ENCODE data around the gene ARF3.

The ARF3 gene

DNA sequence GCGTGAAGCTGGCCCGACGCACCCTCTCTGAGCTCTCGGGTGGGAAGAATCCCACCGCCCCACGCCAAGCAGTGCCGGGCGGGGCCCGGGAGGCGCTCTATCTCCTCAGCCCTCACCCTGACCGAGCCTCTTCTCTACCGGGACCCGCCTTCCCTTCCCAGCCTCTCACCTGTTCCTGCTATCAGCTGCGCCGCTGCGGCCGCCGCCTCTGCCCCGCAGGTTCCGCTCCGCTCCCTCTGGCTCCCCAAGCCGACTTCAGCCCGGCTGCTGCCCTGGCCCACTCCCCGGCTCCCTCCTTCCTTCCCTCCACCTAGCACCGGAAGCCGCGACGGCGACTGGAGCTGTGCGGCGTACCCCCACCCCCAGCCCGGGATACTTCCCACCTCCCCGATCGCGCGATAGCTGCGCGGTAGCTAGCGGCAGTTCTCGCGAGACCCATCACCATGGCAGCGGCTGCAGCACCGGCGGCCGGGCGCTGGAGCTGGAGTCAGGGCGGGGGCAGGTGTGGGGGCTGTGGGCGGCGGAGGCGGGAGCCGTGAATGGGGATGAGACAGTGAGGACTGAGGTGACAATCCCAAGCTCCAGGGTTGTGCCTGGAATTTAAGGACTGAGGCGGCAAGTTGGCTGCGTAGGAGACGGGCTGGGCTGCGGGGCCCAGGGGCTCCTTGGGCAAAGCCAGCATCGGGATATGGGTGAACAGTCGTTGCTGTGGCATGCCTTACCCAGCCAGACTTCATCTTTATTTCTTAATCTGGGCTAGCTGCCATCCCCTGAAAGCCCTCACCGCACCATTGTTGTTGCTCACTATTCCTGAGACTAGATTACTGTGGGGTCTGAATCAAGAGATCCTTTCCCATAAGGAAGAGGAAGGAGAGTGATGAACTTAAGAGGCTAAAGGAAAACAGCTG, at the start of gene ARF3:
Gene ARF3 (minus strand): TSS at position 347 of the 908 bp plus-strand sequence. CDS start 16,392 bp downstream, outside the sequence.
- peak; percentile 16 to 87 (median 74) for DNase-seq

DNA sequence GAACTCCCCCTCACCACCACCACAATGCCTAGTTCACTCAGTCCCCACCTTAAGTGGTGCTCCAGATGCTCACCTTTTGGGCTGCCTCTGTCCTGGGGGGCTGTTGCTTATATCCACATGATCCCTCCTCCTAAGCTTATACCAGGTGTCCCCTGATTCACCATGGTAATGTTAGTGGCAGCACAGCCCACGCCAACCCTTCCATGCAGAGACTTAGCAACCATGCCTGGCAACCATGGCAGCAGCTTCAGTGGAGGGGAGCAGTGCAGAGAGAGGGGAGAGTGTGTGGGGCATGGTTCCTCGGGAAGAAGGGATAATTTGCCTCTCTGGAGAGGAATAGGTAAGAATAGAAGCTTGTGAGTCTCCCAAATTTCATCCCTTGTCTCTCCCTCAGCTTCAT, 43.1 kb upstream of the ARF3 start:
- DNase-seq = no peak

DNA sequence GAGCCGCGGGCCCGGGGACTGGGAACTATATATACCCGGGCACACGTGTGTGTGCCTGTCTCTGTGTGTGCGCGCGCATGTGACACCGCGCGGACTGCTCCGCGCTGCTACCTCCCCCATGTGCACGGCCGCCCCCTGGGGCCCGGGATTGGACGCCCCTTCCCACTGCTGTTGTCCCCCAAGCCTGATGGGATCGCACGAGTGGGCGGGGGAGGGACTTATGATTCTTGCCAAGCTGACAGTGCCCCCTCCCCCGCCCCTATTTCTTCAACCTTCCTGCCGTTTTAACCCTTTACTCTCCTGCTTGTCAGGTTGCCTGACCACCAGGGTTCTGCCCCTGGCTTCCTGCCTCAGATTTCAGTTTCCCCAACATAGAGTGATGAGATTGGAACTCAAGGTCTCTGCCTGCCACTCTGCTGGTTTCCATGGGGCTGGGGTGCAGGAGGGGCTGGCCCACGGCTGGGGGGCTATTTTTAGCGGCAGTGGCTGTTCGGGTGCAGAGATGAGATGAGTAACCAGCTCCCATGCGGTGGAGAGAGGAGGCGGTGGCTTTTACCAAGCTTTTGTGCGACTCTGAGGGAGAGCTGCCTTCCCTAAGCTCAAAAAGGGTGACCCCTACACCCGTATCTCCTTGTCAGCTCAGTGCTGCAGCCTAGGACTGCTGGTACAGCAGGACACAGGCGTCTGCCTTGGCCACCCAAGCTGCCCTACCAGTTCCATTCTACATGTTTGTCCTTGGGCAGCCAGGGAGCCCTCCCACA, 42.3 kb upstream of the ARF3 start, which contains the start of gene DDN:
Gene DDN (minus strand): TSS at position 5 of the 761 bp plus-strand sequence. CDS start 88 bp downstream, outside the sequence.
- DNase-seq = no peak

DNA sequence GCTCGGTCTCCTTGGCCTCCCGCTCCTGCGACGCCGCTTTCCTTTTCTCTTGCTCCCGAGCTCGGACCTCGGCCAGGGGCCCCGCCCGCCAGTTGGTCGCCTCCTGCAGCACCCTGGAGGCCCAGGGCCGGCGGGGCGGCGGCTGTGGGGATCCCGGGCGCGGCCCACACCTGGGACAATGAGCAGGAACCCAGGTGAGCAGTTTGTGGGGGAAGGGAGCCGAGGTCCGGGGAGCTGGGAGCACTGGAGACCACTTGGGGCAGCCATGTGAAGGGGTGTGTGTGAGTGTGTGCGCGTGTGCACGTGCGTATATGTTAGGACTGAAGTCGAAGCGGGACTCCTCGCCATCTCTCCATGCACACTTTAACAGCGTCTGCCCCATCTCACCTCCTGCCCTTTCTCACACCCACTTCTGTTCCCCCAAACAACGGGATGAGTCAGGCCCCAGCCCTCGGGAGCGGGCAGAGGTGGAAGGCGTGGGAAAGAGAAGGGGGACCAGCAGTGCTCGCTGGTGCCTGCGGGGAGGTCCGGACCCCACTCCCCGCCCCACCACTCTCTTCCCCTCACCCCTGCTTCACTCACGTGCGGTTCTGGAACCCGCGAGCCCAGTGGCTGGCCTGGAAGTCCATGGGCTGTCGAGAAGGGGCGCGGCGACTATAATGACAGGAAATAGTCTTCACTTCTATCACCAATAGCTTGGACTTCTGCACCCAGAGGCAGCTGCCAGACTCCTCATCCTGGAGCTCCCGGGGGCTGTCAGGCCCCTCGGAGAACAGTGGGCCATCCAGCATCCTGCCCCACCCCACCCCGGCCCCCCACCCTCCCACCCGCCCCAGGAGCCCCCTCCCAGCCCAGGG, 41.4 kb upstream of the ARF3 start:
- no peak for DNase-seq

DNA sequence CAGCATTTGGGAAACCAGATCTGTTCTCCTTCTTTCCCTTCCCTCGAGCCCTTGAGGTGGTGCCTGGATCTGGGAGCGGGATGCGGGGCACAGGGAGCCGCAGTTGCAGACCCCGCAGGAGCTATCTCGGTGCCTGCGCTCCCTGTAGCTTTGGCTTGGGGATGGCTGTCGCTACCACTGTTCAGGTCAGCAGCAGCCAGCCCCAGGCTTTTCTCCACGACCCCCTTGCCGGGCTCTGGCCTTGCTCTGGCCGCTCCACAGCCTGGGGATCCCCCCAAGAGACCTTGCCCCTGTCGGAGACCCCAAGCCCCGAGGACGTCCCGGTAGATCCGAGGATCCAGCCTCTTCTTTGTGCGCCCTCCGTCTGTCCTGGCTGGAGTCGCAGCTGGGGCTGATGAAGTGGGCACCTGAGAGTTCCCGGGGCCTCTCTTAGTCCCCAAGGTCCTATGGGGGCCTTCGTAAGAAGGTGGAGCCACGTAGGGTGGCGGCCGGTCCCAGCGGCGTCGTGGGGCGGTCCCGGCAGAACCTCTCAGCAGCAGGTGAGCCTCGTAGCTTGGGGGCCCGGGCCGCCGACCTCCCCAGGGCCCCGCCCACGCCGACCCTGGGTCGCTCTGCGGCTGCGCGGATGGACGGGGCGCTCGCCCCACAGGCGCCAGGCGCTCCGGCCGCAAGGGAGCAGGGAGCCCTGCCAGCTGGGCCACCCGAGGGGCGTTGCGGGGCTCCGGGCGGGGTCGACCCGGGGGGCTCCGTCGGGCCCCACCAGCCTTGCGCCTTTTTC, 40.6 kb upstream of the ARF3 start:
- no peak for DNase-seq

DNA sequence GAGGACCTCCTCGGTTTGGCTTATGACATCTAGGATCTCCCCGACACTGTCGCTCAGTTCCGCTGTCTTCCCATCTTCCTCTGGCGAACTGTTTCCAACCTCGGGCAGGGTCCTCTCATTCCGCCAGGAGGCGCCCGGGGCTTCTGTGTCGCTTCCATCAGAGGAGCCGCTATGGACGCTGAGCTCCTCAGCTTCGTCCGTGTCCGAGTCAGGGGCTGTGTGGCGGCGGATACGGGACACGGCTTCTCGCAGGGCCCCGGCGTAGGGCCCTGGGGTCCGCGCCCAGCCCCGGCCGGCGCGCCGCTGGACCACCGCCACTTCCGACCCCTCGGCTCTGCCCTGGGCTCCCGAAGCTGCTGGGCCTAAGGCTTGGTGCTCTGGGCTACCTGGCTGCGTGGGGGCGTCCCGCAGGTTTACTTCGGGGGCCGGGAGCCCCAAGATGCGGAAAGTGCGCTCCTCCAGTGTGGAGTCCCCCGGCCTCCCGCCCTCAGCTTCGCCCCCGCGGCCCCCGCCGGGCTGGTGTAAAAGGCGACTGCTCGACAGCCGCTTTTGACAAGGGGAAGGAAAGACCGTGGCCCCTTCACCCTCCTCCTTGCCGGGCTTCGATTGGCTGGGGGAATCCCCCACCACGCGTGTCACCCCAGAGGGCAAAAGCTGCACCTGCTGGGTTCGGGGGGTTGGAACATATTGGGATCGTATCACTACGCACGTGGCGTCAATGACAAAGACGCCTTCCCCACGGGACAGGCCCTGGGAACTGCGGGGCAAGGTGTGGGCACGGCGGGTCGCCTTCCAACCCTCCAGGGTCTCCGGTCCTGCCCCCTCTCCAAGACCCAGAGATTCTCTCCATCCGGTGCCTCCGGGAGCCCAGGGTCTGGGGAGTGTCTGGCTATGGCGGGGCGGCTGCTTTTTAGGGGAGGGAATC, 39.8 kb upstream of the ARF3 start:
- DNase-seq = peak in 9 of 14 donors; percentile 20 to 44 (median 38)

DNA sequence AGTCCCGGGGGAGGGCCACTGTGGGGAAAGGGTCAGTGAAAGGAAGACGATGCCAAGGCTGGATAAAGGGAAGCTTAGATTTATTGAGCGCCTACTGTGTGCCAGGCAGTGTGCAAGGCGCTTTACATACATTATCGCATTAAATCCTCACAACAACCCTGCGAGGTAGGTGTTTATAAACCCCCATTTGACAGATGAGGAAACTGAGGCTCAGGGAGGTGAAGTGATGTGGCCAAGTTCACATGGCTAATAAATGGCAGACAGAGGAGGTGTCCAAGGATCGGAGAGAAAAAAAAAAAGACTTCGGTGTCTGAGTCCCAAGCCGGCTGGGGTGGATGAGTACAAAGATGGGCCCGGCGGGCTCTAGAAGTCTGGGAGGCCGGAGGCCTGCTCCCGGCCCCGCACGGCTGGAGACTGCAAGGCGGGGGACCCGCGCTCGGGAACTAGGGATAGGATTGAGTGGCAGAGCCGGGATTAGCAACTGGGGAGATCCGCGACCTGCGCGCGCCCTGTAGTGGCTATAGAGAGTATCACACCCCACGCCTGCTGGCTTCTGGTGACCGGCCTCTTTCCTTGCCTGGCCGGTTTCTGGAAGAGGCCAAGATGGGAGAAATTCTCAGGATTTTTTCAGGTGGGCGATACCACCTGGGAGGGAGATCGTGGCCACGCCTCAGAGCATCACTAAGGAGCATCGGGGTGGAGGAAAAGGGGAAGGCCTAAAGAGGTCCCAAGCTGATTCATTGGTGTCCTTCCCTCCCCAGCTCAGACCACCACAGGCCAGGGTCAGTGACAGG, 38.0 kb upstream of the ARF3 start:
- DNase-seq = peak in 11 of 14 donors; percentile 26 to 70 (median 45)

DNA sequence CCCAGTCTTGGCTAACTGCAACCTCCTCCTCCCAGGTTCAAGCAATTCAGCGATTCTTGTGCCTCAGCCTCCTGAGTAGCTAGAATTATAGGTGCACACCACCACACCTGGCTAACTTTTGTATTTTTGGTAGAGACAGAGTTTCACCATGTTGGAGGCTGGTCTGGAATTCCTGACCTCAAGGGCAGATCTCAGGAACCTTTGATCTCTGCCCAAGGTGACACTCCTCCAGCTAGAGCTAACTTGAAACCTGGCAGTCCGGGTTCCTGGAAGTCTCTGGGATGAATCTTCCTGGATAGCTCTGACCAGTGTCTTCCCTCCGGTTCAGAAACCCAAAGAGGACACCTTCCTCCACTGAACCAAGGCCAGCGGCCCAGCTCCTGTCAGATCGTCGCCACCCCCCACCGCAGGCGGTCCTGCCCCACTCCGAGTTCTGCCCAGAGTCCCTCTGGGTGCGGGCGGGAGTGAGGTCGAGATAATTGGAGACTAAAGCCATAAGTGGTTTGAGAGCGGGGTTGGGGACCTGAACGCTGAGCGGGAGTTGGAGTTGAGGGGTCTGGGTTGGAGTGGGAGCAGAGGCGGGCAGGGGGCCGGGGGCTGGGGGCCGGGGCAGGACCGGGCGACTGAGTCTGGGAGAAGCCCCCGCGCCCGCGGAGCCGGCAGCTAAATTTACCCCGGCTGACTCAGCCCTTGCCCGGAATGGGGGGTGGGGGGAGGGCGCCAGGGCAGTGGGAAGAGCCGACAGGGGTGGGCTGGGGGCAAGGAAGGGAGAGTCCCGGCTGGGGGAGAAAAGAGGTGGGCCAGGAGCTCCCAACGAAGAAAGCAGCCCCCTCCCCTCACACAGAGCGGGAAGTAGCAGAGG, 37.2 kb upstream of the ARF3 start:
- DNase-seq = no peak

DNA sequence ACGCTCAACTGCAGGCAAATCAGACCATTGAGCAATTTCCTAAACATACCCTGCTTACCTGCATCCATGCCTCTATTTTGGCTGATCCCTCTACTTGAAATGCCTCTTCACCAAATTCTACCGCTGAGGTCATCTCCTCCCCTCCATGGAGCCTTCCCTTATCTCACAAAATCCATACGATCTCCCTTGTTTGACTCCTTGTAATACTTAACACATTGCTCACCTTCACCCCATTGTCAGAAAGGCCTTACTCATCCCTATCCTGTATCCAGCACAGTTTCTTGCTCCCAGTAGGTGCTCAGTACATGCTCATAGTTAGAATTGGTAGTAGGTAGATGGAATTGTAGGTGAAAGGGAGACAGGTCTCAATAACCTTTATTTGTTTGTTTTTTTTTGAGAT, 36.5 kb upstream of the ARF3 start:
- no peak for DNase-seq

DNA sequence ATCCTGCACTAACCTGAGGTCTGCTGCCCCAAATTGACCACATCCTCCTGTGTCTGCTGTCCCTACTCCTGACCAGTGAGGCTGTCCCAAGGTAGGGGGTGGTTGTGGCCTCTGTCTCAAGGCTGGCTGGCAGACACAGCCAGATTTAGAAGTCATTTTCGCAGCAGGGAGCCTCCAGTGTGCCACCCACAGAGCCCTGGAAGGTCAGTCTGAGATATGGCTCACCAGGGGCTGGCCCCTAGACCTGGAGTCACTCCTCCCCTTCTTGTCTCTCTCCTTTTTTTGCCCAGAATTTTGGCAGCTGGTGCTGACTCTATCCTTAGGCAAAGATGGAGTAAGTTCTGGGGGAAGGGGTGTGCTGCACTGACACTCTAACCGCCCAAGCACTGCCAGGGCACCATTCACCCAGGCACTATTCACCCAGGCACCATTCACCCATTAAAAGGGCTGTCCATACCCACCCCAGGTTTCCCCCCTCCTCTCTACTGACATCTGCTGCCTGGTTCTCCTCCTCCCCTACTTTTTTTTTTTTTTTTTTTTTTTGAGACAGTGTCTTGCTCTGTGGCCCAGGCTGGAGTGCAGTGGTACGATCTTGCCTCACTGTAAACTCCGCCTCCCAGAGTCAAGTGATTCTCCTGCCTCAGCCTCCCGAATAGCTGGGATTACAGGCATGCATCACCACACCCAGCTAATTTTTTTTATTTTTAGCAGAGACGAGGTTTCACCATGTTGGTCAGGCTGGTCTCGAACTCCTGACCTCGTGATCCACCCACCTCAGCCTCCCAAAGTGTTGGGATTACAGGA, 34.2 kb upstream of the ARF3 start:
- DNase-seq = no peak

DNA sequence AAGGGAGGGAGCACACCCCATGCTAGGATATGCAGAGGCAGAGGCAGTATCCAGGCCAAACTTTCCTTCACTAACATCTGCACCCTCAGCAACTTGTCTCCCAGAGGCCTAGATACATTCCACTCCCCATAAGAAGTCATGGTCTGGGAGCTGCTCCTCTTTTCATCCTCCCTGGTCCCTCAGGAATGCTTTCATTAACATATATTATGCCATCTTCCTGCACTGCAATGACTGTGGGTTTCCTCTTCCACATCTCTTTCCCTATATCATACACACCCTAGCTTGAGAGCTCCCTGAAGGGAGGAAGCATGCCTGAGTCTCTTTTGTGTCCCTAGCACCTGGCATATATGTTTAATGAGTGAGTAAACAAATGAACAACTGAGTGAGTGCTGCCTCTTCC, 33.3 kb upstream of the ARF3 start:
- DNase-seq = no peak

DNA sequence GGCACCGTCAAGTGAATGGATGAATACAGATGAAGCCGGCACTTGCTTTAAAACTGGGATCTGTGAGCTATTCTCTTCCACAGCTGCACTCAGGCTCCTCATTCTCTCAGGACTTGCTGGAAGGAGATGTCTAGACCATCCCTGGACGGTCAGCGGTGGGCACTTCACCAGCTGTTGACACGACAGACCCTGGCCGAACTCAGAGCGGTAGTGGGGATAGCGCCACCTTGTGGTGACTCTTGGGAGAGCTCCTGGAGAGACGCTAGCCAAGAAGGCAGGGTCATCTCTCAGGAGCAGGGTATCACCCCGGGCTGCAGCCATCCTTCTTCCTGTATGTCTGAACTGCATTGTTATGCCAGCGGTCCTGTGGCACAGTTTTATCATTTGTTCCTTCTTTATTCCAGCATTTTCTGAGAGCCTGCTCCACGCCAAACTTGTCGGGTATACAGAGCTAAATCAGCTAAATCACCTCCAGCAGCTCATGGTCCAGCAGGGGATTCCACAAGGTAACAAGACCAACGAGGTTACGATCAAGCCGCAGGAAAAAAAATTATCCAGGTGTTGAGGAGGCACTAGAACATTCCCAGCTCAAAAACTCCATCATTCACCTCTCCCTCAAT, 30.9 kb upstream of the ARF3 start:
- DNase-seq = peak in 6 of 14 donors; percentile 10 to 48 (median 26)

DNA sequence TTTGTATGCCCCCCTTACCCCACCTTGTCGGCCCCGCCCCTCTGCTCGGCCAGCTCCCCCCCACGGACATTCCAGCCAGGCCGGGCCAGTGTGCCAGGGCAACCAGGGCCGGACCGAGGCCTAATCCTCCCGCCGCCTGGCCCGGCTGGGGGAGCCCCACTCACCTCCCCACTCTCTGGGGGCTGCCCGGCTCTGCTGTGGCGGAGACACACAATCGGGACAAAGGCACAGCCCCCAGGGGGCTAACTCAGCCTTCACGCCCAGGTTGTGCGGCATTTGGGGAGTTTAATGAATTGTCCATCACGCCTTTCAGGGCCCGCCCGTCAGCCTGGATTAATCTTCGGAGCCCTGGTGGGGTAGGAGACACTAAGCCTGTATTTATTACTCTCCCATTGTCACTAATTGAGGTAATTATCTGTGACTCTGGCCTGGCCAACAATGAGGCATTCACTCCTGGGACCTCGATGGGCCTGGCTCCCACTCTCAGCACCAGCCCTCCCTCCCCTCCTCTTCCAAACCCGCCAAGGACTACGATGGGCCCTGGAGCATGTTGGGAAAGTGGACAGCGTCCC, 29.5 kb upstream of the ARF3 start:
- DNase-seq = no peak

DNA sequence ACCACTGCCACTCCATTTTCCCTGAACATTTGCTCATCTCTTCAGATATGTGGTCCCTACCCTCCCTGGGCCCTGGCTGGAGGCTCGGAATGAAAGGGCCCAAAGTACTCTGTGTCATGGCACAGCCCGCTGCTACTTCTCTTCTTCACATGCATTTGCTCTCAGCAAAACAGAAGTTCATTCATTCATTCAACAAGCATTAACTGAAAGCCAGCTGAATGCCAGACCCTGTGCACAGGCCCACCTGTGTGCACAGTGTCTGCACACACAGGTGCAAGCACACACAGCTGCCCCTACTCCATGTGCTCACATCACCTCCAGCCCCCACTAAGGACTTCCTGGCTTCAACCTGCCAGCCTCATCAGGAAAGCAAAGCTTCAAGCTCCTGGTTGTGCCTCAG, 28.6 kb upstream of the ARF3 start:
- DNase-seq = no peak

DNA sequence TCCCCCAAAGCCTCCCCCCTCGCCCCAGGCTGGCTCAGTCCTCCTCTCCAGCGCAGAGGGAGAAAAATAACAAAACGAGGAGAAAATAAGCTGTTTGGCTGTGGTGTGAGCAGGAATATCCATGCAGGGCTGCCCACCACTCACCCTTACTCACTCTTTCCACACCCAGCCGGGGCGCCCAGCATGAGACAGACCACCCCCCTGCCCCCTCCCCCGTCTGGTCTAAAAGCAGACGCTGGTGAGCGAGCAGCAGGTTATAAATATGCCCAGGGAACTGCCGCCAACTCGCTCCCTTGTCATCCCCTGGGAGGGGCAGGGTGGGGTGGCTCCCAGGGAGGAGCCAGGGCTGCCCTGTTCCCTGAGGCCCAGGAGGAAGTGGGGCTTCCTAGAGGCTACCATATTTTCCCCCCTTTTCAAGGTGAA, 28.2 kb upstream of the ARF3 start:
- DNase-seq = no peak

DNA sequence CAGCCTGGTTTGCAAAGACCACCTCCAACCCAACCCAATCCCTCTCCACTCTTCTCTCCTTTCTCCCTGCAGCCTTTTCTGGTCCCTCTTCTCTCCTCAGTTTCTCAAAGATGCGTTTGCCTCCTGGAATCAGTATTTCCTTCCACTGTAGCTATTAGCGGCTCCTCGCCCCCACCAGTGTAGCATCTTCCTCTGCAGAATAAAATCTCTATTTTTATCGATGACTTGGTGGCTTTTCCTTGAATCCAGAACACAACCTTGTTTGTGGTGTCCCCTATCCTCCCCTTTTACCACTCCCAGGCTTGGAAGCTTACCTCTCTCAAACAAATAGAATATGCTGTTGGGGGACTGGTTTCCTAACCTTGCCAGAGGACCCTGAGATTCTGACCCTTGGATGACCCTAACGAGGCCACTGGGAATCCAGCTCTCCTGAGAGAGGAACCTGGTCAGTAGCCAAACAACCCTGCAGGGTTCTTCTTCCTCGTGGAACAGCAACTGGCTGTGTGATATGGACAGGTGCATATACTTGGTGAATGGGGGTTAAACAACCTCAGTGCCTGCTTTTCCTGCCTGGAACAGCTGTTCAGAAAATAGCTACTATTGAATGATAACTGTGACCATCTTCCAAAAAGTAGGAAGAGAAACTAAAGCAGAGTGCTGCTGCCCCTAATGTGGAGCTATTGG, 25.3 kb upstream of the ARF3 start:
- no peak for DNase-seq

Measured in C1 segment of cervical spinal cord (tissue), 14 donors.